ENCODE data around the gene SLC12A8. TPM values are rescaled to one million over a fixed set of nuclear protein-coding genes. Genes with fewer than 3 reads are reported as not detected.

Gene SLC12A8
- total and polyA plus RNA-seq, 2 experiments from 2014 or later, result 6.9 to 15.9 TPM

GRCh38 chr3:125085166-125085565 lies 127.4 kb downstream of the SLC12A8 start (continued):
- TF ChIP-seq, protein P1, sequence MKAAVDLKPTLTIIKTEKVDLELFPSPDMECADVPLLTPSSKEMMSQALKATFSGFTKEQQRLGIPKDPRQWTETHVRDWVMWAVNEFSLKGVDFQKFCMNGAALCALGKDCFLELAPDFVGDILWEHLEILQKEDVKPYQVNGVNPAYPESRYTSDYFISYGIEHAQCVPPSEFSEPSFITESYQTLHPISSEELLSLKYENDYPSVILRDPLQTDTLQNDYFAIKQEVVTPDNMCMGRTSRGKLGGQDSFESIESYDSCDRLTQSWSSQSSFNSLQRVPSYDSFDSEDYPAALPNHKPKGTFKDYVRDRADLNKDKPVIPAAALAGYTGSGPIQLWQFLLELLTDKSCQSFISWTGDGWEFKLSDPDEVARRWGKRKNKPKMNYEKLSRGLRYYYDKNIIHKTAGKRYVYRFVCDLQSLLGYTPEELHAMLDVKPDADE (IDR thresholded peaks at IDR 0.05), result no peak
- TF ChIP-seq, protein P2, sequence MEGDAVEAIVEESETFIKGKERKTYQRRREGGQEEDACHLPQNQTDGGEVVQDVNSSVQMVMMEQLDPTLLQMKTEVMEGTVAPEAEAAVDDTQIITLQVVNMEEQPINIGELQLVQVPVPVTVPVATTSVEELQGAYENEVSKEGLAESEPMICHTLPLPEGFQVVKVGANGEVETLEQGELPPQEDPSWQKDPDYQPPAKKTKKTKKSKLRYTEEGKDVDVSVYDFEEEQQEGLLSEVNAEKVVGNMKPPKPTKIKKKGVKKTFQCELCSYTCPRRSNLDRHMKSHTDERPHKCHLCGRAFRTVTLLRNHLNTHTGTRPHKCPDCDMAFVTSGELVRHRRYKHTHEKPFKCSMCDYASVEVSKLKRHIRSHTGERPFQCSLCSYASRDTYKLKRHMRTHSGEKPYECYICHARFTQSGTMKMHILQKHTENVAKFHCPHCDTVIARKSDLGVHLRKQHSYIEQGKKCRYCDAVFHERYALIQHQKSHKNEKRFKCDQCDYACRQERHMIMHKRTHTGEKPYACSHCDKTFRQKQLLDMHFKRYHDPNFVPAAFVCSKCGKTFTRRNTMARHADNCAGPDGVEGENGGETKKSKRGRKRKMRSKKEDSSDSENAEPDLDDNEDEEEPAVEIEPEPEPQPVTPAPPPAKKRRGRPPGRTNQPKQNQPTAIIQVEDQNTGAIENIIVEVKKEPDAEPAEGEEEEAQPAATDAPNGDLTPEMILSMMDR (conservative IDR thresholded peaks at IDR 0.05; ENCODE audit: low read depth in 2 of 2), result no peak
- TF ChIP-seq ZNF114 (CRISPR knock-in tag; IDR thresholded peaks at IDR 0.05) (no peak), EZH2 (IDR thresholded peaks at IDR 0.05; ENCODE audit: low read depth, unreplicated experiment) (no peak), EZH2phosphoT487 (IDR thresholded peaks at IDR 0.05; ENCODE audit: unreplicated experiment) (no peak), NANOG (IDR thresholded peaks at IDR 0.05; ENCODE audit: borderline replicate concordance) (no peak), POLR2AphosphoS5 (IDR thresholded peaks at IDR 0.05; ENCODE audit: low read depth) (no peak), JUNB (IDR thresholded peaks at IDR 0.05; ENCODE audit: unreplicated experiment) (no peak)
- TF ChIP-seq, protein P3, sequence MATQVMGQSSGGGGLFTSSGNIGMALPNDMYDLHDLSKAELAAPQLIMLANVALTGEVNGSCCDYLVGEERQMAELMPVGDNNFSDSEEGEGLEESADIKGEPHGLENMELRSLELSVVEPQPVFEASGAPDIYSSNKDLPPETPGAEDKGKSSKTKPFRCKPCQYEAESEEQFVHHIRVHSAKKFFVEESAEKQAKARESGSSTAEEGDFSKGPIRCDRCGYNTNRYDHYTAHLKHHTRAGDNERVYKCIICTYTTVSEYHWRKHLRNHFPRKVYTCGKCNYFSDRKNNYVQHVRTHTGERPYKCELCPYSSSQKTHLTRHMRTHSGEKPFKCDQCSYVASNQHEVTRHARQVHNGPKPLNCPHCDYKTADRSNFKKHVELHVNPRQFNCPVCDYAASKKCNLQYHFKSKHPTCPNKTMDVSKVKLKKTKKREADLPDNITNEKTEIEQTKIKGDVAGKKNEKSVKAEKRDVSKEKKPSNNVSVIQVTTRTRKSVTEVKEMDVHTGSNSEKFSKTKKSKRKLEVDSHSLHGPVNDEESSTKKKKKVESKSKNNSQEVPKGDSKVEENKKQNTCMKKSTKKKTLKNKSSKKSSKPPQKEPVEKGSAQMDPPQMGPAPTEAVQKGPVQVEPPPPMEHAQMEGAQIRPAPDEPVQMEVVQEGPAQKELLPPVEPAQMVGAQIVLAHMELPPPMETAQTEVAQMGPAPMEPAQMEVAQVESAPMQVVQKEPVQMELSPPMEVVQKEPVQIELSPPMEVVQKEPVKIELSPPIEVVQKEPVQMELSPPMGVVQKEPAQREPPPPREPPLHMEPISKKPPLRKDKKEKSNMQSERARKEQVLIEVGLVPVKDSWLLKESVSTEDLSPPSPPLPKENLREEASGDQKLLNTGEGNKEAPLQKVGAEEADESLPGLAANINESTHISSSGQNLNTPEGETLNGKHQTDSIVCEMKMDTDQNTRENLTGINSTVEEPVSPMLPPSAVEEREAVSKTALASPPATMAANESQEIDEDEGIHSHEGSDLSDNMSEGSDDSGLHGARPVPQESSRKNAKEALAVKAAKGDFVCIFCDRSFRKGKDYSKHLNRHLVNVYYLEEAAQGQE (IDR thresholded peaks at IDR 0.05; ENCODE audit: unreplicated experiment), result no peak

- no peak overlapping the region for H3K4me2 ChIP-seq
- no peak overlapping the region for H3K27ac ChIP-seq (ENCODE audit: low read depth)
- Mint-ChIP-seq H3K4me3 (no peak overlapping the region), H3K27ac (no peak overlapping the region), H3K27me3 (ENCODE audit: insufficient read depth, low read depth, poor library complexity) (peaks cover 6% of the 10 kb centered on the region), H3K36me3 (ENCODE audit: low read depth) (peaks cover 10% of the 10 kb centered on the region; the same call in 2 of the 3 replicates), H3K9me3 (no peaks in the 10 kb centered on the region), H3K4me1 (no peaks in the 10 kb centered on the region)
- DNase-seq (ENCODE audit: low spot score), result no peak
- ATAC-seq, result no peak; the same call in 2 of the 3 replicates
- no peaks in the 10 kb centered on the region for H3K36me3 ChIP-seq (ENCODE audit: insufficient read depth)
- no peaks in the 10 kb centered on the region for H3K27me3 ChIP-seq (ENCODE audit: insufficient read depth)
- no peaks in the 10 kb centered on the region for H3F3A ChIP-seq (replicated peaks; ENCODE audit: low read depth)
- no peaks in the 10 kb centered on the region for H3K9me2 ChIP-seq (ENCODE audit: insufficient read depth)
- H3K4me1 ChIP-seq (ENCODE audit: insufficient read depth), result no peaks in the 10 kb centered on the region
- H2AFZ ChIP-seq, result no peak overlapping the region
- no peak overlapping the region for H3K4me3 ChIP-seq
- no peaks in the 10 kb centered on the region for H3K79me2 ChIP-seq (replicated peaks; ENCODE audit: insufficient read depth)
- no peaks in the 10 kb centered on the region for H4K20me1 ChIP-seq (replicated peaks; ENCODE audit: insufficient read depth)
- TF ChIP-seq POLR2AphosphoS5 (IDR thresholded peaks at IDR 0.05; ENCODE audit: low read depth) (no peak), STAT1 (IDR thresholded peaks at IDR 0.05; ENCODE audit: unreplicated experiment) (no peak)
- TF ChIP-seq, protein P2 (conservative IDR thresholded peaks at IDR 0.05; ENCODE audit: low read depth in 2 of 2), result no peak
These were observed 128.8 kb downstream of the SLC12A8 start for GRCh38 chr3:125083776-125084175.
